Measurements from ENCODE around the gene GAPVD1. TPM values are rescaled to one million over a fixed set of nuclear protein-coding genes. Genes with fewer than 3 reads are reported as not detected.

Gene GAPVD1
- total RNA-seq, 1 experiment from 2014 or later, result 53.1 TPM

DNA sequence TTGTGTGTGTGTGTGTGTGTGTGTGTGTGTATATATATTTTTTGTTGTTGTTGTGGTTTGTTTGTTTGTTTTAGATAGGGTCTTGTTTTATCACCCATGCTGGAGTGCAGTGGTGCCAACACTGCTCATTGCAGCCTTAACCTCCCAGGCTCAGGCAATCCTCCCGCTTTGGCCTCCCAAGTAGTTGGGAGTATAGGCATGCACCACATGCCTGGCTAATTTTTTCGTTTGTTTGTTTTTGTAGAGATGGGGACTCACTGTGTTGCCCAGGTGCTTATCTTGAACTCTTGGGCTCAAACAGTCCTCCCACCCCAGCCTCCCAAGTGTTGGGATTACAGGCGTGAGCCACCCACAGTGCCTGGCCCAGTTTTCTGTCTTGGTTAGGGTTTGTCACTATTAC lies 77.3 kb downstream of the GAPVD1 start:
- TF ChIP-seq CEBPB (IDR thresholded peaks at IDR 0.05; ENCODE audit: low read depth), result no peak
- no peak for TF ChIP-seq JUND (IDR thresholded peaks at IDR 0.05)
- no peak for TF ChIP-seq ELF1 (IDR thresholded peaks at IDR 0.05; ENCODE audit: borderline replicate concordance, low read depth)
- TF ChIP-seq, protein P1, sequence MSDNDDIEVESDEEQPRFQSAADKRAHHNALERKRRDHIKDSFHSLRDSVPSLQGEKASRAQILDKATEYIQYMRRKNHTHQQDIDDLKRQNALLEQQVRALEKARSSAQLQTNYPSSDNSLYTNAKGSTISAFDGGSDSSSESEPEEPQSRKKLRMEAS (IDR thresholded peaks at IDR 0.05), result no peak
- TF ChIP-seq, protein P2, sequence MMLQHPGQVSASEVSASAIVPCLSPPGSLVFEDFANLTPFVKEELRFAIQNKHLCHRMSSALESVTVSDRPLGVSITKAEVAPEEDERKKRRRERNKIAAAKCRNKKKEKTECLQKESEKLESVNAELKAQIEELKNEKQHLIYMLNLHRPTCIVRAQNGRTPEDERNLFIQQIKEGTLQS (IDR thresholded peaks at IDR 0.05), result no peak
- TF ChIP-seq, protein P3, sequence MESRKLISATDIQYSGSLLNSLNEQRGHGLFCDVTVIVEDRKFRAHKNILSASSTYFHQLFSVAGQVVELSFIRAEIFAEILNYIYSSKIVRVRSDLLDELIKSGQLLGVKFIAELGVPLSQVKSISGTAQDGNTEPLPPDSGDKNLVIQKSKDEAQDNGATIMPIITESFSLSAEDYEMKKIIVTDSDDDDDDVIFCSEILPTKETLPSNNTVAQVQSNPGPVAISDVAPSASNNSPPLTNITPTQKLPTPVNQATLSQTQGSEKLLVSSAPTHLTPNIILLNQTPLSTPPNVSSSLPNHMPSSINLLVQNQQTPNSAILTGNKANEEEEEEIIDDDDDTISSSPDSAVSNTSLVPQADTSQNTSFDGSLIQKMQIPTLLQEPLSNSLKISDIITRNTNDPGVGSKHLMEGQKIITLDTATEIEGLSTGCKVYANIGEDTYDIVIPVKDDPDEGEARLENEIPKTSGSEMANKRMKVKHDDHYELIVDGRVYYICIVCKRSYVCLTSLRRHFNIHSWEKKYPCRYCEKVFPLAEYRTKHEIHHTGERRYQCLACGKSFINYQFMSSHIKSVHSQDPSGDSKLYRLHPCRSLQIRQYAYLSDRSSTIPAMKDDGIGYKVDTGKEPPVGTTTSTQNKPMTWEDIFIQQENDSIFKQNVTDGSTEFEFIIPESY (IDR thresholded peaks at IDR 0.05; ENCODE audit: extremely low read depth, insufficient replicate concordance, low read length), result no peak
- TF ChIP-seq CBX3 (IDR thresholded peaks at IDR 0.05; ENCODE audit: low read depth), result no peak
- TF ChIP-seq ZFX (IDR thresholded peaks at IDR 0.05), result no peak
- TF ChIP-seq, protein P4, sequence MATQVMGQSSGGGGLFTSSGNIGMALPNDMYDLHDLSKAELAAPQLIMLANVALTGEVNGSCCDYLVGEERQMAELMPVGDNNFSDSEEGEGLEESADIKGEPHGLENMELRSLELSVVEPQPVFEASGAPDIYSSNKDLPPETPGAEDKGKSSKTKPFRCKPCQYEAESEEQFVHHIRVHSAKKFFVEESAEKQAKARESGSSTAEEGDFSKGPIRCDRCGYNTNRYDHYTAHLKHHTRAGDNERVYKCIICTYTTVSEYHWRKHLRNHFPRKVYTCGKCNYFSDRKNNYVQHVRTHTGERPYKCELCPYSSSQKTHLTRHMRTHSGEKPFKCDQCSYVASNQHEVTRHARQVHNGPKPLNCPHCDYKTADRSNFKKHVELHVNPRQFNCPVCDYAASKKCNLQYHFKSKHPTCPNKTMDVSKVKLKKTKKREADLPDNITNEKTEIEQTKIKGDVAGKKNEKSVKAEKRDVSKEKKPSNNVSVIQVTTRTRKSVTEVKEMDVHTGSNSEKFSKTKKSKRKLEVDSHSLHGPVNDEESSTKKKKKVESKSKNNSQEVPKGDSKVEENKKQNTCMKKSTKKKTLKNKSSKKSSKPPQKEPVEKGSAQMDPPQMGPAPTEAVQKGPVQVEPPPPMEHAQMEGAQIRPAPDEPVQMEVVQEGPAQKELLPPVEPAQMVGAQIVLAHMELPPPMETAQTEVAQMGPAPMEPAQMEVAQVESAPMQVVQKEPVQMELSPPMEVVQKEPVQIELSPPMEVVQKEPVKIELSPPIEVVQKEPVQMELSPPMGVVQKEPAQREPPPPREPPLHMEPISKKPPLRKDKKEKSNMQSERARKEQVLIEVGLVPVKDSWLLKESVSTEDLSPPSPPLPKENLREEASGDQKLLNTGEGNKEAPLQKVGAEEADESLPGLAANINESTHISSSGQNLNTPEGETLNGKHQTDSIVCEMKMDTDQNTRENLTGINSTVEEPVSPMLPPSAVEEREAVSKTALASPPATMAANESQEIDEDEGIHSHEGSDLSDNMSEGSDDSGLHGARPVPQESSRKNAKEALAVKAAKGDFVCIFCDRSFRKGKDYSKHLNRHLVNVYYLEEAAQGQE (IDR thresholded peaks at IDR 0.05; ENCODE audit: low read depth), result no peak
- TF ChIP-seq SIN3A (IDR thresholded peaks at IDR 0.05; ENCODE audit: low read depth), result no peak
- no peak for TF ChIP-seq SP1 (IDR thresholded peaks at IDR 0.05; ENCODE audit: low read depth)
- no peak for TF ChIP-seq EGR1 (IDR thresholded peaks at IDR 0.05; ENCODE audit: low read depth)
- no peak for TF ChIP-seq POLR2A (IDR thresholded peaks at IDR 0.05; ENCODE audit: borderline replicate concordance, extremely low read depth, insufficient read depth, insufficient read length)
- H3K9ac ChIP-seq (ENCODE audit: low read length), result no peak overlapping the region
- RAD21 ChIA-PET (ENCODE audit: low non-redundant PET in 1 of 2, low total read pairs in 2 of 2, uncharacterized antibody in 2 of 2, unreplicated experiment in 2 of 2), result no interaction called here
- no TSS peak for BruUV-seq (replicated peaks)
- POLR2A ChIA-PET, result no interaction called here
- H3K27me3 ChIP-seq (ENCODE audit: insufficient read depth, low read length), result no peaks in the 10 kb centered on the region
- DNase-seq (ENCODE audit: low read depth, low spot score), result no peak
- no peak for ATAC-seq
- intact Hi-C loops (cut with micrococcal nuclease), result no loop called here
- no peak overlapping the region for H3K4me3 ChIP-seq (replicated peaks in 1 of 2; ENCODE audit: low read depth in 1 of 2, low read length in 2 of 2)
- no peaks in the 10 kb centered on the region for H3K9me2 ChIP-seq (ENCODE audit: insufficient read depth)
- no peak overlapping the region for H2AFZ ChIP-seq (ENCODE audit: low read depth, low read length, poor library complexity, severe bottlenecking)
- no peaks in the 10 kb centered on the region for H3K79me2 ChIP-seq (ENCODE audit: insufficient read depth, low read length)
- CTCF ChIA-PET, result no interaction called here
- no peak overlapping the region for H3K4me2 ChIP-seq (ENCODE audit: low read length)
- H3K9me3 ChIP-seq (ENCODE audit: control insufficient read depth in 1 of 2, insufficient read depth in 1 of 2, low read depth in 1 of 2, low read length in 2 of 2), result no peaks in the 10 kb centered on the region
- H3K27ac ChIP-seq (ENCODE audit: low read depth, low read length), result no peak overlapping the region
- peaks cover 10 to 24% of the 10 kb centered on the region in 2 experiments; a peak in 3 of 4 replicates for H3K36me3 ChIP-seq (ENCODE audit: control insufficient read depth in 1 of 2, insufficient read depth in 2 of 2, low read length in 2 of 2)
- no peaks in the 10 kb centered on the region for H4K20me1 ChIP-seq (ENCODE audit: insufficient read depth)
- no peaks in the 10 kb centered on the region for H3K4me1 ChIP-seq (ENCODE audit: control insufficient read depth in 1 of 2, insufficient read depth in 2 of 2, low read length in 2 of 2)
